ENCODE results near the gene MMAA.
"Not testable (repeated sequence)": the region's sequence is repeated elsewhere in the genome, so short reads cannot be mapped to it uniquely, and the experiment has no call there.

The MMAA gene

GRCh38 chr4:145635630-145636029 lies 16.4 kb downstream of the MMAA start:
- FAIRE-seq, result no peak

GRCh38 chr4:145639186-145639698 lies 20.1 kb downstream of the MMAA start:
- FAIRE-seq, result no peak

- FAIRE-seq, result not testable (repeated sequence)
These were observed 21.1 kb downstream of the MMAA start for GRCh38 chr4:145640236-145640635.

GRCh38 chr4:145643295-145643694 lies 24.1 kb downstream of the MMAA start:
- FAIRE-seq, result no peak

- no peak for FAIRE-seq
These were observed 25.5 kb downstream of the MMAA start for GRCh38 chr4:145644699-145645098.

- FAIRE-seq, result no peak
These were observed 37.0 kb downstream of the MMAA start for GRCh38 chr4:145656156-145656555.

- no peak for FAIRE-seq
These were observed 40.9 kb downstream of the MMAA start for GRCh38 chr4:145660064-145660463.

- no peak for FAIRE-seq
These were observed 44.0 kb downstream of the MMAA start for GRCh38 chr4:145663194-145663593.

GRCh38 chr4:145665773-145666172 lies 46.6 kb downstream of the MMAA start:
- no peak for FAIRE-seq

- no peak for FAIRE-seq
These were observed 51.2 kb downstream of the MMAA start for GRCh38 chr4:145670422-145670821.

GRCh38 chr4:145679520-145679919 lies 60.3 kb downstream of the MMAA start:
- FAIRE-seq, result no peak

- peak; percentile 98 for FAIRE-seq
These were observed 60.8 kb downstream of the MMAA start, which contains the start of gene C4orf51 for GRCh38 chr4:145679991-145680455. C4orf51 (plus strand) TSS chr4:145680146; CDS start chr4:145680204, 58 bp downstream.

GRCh38 chr4:145680902-145681301 lies 61.7 kb downstream of the MMAA start:
- FAIRE-seq, result no peak

GRCh38 chr4:145681518-145681917 lies 62.3 kb downstream of the MMAA start:
- FAIRE-seq, result no peak

- no peak for FAIRE-seq
These were observed 62.8 kb downstream of the MMAA start for GRCh38 chr4:145681956-145682355.

GRCh38 chr4:145686991-145687390 lies 67.8 kb downstream of the MMAA start:
- FAIRE-seq, result no peak

GRCh38 chr4:145690610-145691009 lies 71.4 kb downstream of the MMAA start:
- no peak for FAIRE-seq

- FAIRE-seq, result not testable (repeated sequence)
These were observed 72.2 kb downstream of the MMAA start for GRCh38 chr4:145691416-145691815.

- peak; percentile 60 for FAIRE-seq
These were observed 75.7 kb downstream of the MMAA start for GRCh38 chr4:145694929-145695328.

GRCh38 chr4:145697332-145697731 lies 78.1 kb downstream of the MMAA start:
- FAIRE-seq, result no peak

GRCh38 chr4:145698507-145698906 lies 79.3 kb downstream of the MMAA start:
- FAIRE-seq, result no peak

GRCh38 chr4:145703850-145704497 lies 84.8 kb downstream of the MMAA start:
- no peak for FAIRE-seq

GRCh38 chr4:145709336-145709735 lies 90.2 kb downstream of the MMAA start:
- no peak for FAIRE-seq

Data from islet of Langerhans (tissue), 1 donor.